G401.6 (cell line): ENCODE measurements around the gene ADRA2A.

ENCODE experiments used
- FAIRE-seq: peaks from 2 replicates; lab custom pipeline; 2012; peaks lifted over from hg19 to GRCh38; lab: Jason Lieb, UNC

The ADRA2A gene

GRCh38 chr10:111083222-111084095 is 6.6 kb downstream of the ADRA2A start:
- no peak for FAIRE-seq

GRCh38 chr10:111084366-111085255 is 7.8 kb downstream of the ADRA2A start:
- FAIRE-seq, result no peak

- no peak for FAIRE-seq
Measured at GRCh38 chr10:111085690-111086353, 9.0 kb downstream of the ADRA2A start.

GRCh38 chr10:111086574-111086973 is 9.7 kb downstream of the ADRA2A start:
- no peak for FAIRE-seq

- no peak for FAIRE-seq
Measured at GRCh38 chr10:111087331-111087756, 10.5 kb downstream of the ADRA2A start.

GRCh38 chr10:111087968-111088505 is 11.2 kb downstream of the ADRA2A start:
- FAIRE-seq, result no peak

GRCh38 chr10:111089293-111089692 is 12.5 kb downstream of the ADRA2A start:
- no peak for FAIRE-seq

GRCh38 chr10:111091833-111092232 is 15.0 kb downstream of the ADRA2A start:
- no peak for FAIRE-seq

- FAIRE-seq, result no peak
Measured at GRCh38 chr10:111093741-111094380, 17.0 kb downstream of the ADRA2A start.

GRCh38 chr10:111098679-111099437 is 22.0 kb downstream of the ADRA2A start:
- no peak for FAIRE-seq

- no peak for FAIRE-seq
Measured at GRCh38 chr10:111100198-111100597, 23.4 kb downstream of the ADRA2A start.

GRCh38 chr10:111101796-111102195 is 25.0 kb downstream of the ADRA2A start:
- no peak for FAIRE-seq

- FAIRE-seq, result no peak
Measured at GRCh38 chr10:111102359-111102837, 25.6 kb downstream of the ADRA2A start.

GRCh38 chr10:111103196-111103840 is 26.5 kb downstream of the ADRA2A start:
- no peak for FAIRE-seq

GRCh38 chr10:111104811-111105210 is 28.0 kb downstream of the ADRA2A start:
- no peak for FAIRE-seq

- no peak for FAIRE-seq
Measured at GRCh38 chr10:111106081-111106480, 29.3 kb downstream of the ADRA2A start.

GRCh38 chr10:111107023-111107422 is 30.2 kb downstream of the ADRA2A start:
- FAIRE-seq, result no peak

GRCh38 chr10:111107846-111108245 is 31.0 kb downstream of the ADRA2A start:
- no peak for FAIRE-seq

- no peak for FAIRE-seq
Measured at GRCh38 chr10:111108441-111108840, 31.6 kb downstream of the ADRA2A start.

GRCh38 chr10:111109501-111110242 is 32.8 kb downstream of the ADRA2A start:
- no peak for FAIRE-seq
